WI38 (cell line): ENCODE measurements around the gene ABCD2.

ENCODE experiments used
- H3K4me3 ChIP-seq: 2 replicates; pipeline ENCODE4 v1.5.1; 2011; ENCODE audit warnings: low read depth, mild to moderate bottlenecking, control low read depth, low read length
- TF ChIP-seq, protein P1 (sequence below): IDR thresholded peaks from 2 replicates; pipeline ENCODE4 v1.5.1; 2012; ENCODE audit warnings: low read depth, mild to moderate bottlenecking, control low read depth, low read length

ABCD2 gene

DNA sequence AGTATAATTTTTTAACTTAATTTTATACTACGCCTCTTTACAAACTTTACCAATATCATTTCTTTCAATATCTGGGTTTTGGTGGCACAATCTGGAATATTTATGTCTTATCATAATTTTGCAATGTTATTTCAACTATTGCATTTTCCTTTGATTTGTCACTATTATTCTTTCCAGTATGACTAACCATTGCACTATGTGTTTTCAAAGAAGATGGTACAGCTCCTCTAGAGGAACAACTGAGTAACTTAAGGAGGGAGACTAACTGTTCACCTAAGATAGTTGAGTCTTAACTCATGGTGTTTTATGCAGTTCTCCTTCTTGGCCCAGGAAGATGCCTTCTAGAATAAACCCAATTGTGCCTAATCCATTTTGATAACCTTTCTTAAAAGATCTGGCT is 116.2 kb downstream of the ABCD2 start:
- TF ChIP-seq, protein P1, sequence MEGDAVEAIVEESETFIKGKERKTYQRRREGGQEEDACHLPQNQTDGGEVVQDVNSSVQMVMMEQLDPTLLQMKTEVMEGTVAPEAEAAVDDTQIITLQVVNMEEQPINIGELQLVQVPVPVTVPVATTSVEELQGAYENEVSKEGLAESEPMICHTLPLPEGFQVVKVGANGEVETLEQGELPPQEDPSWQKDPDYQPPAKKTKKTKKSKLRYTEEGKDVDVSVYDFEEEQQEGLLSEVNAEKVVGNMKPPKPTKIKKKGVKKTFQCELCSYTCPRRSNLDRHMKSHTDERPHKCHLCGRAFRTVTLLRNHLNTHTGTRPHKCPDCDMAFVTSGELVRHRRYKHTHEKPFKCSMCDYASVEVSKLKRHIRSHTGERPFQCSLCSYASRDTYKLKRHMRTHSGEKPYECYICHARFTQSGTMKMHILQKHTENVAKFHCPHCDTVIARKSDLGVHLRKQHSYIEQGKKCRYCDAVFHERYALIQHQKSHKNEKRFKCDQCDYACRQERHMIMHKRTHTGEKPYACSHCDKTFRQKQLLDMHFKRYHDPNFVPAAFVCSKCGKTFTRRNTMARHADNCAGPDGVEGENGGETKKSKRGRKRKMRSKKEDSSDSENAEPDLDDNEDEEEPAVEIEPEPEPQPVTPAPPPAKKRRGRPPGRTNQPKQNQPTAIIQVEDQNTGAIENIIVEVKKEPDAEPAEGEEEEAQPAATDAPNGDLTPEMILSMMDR: no peak
- H3K4me3 ChIP-seq: no peak overlapping the region

- TF ChIP-seq, protein P1: no peak
- H3K4me3 ChIP-seq: no peak overlapping the region
Observed at GRCh38 chr12:39502726-39503125, 116.9 kb downstream of the ABCD2 start.
